Upper lobe of left lung (tissue), 4 donors: ENCODE data around the gene DNAH10.

Experiments
- CTCF ChIP-seq, 6 experiments: fragments of 450-650 bp in 4 of 6; fragments of 200-600 bp in 2 of 6; sonication (generic) in 2 of 6; IDR thresholded peaks; one replicate each; pipeline ENCODE4 v1.5.1; 2016 to 2019; ENCODE audit warnings: antibody characterized with exemption in 6 of 6
- EP300 ChIP-seq, 4 donors: sonication (generic); formaldehyde crosslinking; IDR thresholded peaks; one replicate each; pipeline ENCODE4 v1.5.1; 2017; ENCODE audit warnings: antibody characterized with exemption in 4 of 4, control low read depth in 2 of 4
- POLR2A ChIP-seq, 4 donors: fragments of 450-650 bp; IDR thresholded peaks; one replicate each; pipeline ENCODE4 v1.5.1; 2016 to 2017; ENCODE audit warnings: antibody characterized with exemption in 4 of 4, mild to moderate bottlenecking in 2 of 4

GRCh38 chr12:123894823-123895345, 132.8 kb downstream of the DNAH10 start:
- TF ChIP-seq EP300 (IDR thresholded peaks at IDR 0.05) (no peak), POLR2A (IDR thresholded peaks at IDR 0.05) (no peak), CTCF (IDR thresholded peaks at IDR 0.05) (no peak)
